H1 (cell line): Measurements from ENCODE around the gene ARHGAP35.

Experiments
- CTCF ChIP-seq, 3 experiments: IDR thresholded peaks; 1 replicate in 2 of 3; 2 replicates in 1 of 3; pipeline versions ENCODE4 v1.5.1 to v1.6.1; 2011; ENCODE audit warnings: low read length in 3 of 3, mild to moderate bottlenecking in 3 of 3, inconsistent platforms in 2 of 3, low read depth in 1 of 3, moderate library complexity in 1 of 3; ENCODE audit not compliant: insufficient read depth in 1 of 3; ENCODE audit errors: control extremely low read depth in 1 of 3
- EP300 ChIP-seq, 2 experiments: IDR thresholded peaks; 1 replicate in 1 of 2; 2 replicates in 1 of 2; pipeline ENCODE4 v1.6.1; 2011 to 2012; ENCODE audit warnings: low read depth in 2 of 2, low read length in 2 of 2, mild to moderate bottlenecking in 2 of 2, borderline replicate concordance in 1 of 2, inconsistent platforms in 1 of 2, moderate library complexity in 1 of 2
- GABPA ChIP-seq: IDR thresholded peaks from 2 replicates; pipeline ENCODE4 v1.6.1; 2011; ENCODE audit warnings: mild to moderate bottlenecking, low read length, moderate library complexity, borderline replicate concordance; ENCODE audit not compliant: insufficient read depth
- JUND ChIP-seq: IDR thresholded peaks from 2 replicates; pipeline ENCODE4 v1.6.1; 2011; ENCODE audit warnings: mild to moderate bottlenecking, improper control_type of control experiment, low read length
- KDM1A ChIP-seq: fragments of 200-600, 300-600 bp; sonication (generic); IDR thresholded peaks from 2 replicates; pipeline ENCODE4 v1.7.1; 2016; ENCODE audit warnings: mild to moderate bottlenecking, low read length, borderline replicate concordance
- MAX ChIP-seq: IDR thresholded peaks from 2 replicates; pipeline ENCODE4 v1.6.1; 2012; ENCODE audit warnings: inconsistent platforms
- POLR2A ChIP-seq, 2 experiments: IDR thresholded peaks; 1 replicate in 1 of 2; 2 replicates in 1 of 2; pipeline ENCODE4 v1.6.1; 2011; ENCODE audit warnings: low read depth in 2 of 2, low read length in 2 of 2, mild to moderate bottlenecking in 2 of 2; ENCODE audit errors: control extremely low read depth in 1 of 2
- POLR2AphosphoS5 ChIP-seq: IDR thresholded peaks from 2 replicates; pipeline ENCODE4 v1.6.1; 2011; ENCODE audit warnings: low read depth, low read length
- SP1 ChIP-seq: IDR thresholded peaks from 2 replicates; pipeline ENCODE4 v1.6.1; 2011; ENCODE audit warnings: low read depth, low read length
- SP4 ChIP-seq: IDR thresholded peaks from 2 replicates; pipeline ENCODE4 v1.6.1; 2012; ENCODE audit warnings: low read length, inconsistent platforms
- SRF ChIP-seq: IDR thresholded peaks from 2 replicates; pipeline ENCODE4 v1.6.1; 2011; ENCODE audit warnings: mild to moderate bottlenecking, low read depth, low read length, moderate library complexity
- TEAD4 ChIP-seq: IDR thresholded peaks from 2 replicates; pipeline ENCODE4 v1.6.1; 2012; ENCODE audit warnings: low read depth, low read length, inconsistent platforms, mixed read lengths
- USF2 ChIP-seq: IDR thresholded peaks from 2 replicates; pipeline ENCODE4 v1.6.1; 2011; ENCODE audit warnings: low read length, improper control_type of control experiment
- YY1 ChIP-seq: IDR thresholded peaks from 2 replicates; pipeline ENCODE4 v1.6.1; 2011; ENCODE audit warnings: low read depth, mild to moderate bottlenecking, low read length

- TF ChIP-seq TEAD4 (no peak), CTCF (IDR thresholded peaks at IDR 0.05; ENCODE audit: control extremely low read depth in 1 of 3, insufficient read depth in 1 of 3, low read depth in 1 of 3, low read length in 3 of 3) (no peak), JUND (no peak), YY1 (no peak), EP300 (IDR thresholded peaks at IDR 0.05; ENCODE audit: borderline replicate concordance in 1 of 2, low read depth in 2 of 2, low read length in 2 of 2) (no peak), USF2 (no peak), GABPA (no peak), MAX (no peak), SRF (no peak), SP4 (no peak), POLR2A (IDR thresholded peaks at IDR 0.05; ENCODE audit: control extremely low read depth in 1 of 2, low read depth in 2 of 2, low read length in 2 of 2) (no peak), KDM1A (no peak), POLR2AphosphoS5 (no peak), SP1 (no peak)
These were observed 26.5 kb downstream of the ARHGAP35 start for GRCh38 chr19:46887240-46887782.
